HG02970 (cell line): ENCODE data around the gene SUSD4.

Experiments used
- ATAC-seq: cut with Tn5 transposase; IDR thresholded peaks from one replicate; pipeline ENCODE4 v1.9.1; 2021; ENCODE audit warnings: mild to moderate bottlenecking, moderate library complexity, moderate number of reproducible peaks; ENCODE audit not compliant: unreplicated experiment, low FRiP score

SUSD4 gene

DNA sequence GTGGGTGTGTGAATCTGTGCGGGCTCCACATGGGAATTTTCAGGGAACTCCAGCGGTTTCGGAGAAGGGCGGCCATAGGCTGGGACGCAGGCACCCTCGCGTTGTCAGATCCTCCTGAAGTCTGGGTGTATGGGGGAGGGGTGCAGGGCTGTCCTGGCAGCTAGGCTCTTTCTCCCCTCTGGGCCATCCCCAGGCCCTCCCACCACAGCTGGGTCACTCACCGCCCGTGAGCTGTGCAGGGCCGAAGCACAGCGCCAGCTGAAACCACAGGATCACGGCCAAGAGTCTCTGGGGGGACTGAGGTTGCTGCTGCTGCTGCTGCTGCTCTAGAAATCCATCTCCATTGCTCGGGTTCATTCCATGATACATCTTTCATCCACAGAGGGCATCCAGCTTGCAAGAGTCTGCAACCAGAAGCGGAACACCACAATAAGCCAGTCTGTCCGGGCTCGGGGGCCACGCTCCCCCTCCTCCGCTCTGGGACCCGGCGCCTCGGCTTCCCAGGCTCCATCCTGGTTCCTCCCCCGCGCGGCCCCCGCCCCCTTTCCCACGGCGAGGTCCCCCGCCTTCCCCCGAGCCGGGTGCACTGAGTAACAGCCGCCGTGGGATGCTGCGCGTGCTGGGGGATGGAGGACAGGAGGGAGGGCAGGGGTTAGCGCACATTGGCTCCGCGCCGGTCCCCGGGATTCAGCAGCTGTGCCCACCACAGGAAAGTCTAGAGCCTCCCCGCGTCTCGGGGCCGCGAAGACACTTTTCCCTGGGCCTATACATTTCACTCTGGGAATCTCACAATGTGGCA lies 720 bp downstream of the SUSD4 start:
- ATAC-seq: no peak

DNA sequence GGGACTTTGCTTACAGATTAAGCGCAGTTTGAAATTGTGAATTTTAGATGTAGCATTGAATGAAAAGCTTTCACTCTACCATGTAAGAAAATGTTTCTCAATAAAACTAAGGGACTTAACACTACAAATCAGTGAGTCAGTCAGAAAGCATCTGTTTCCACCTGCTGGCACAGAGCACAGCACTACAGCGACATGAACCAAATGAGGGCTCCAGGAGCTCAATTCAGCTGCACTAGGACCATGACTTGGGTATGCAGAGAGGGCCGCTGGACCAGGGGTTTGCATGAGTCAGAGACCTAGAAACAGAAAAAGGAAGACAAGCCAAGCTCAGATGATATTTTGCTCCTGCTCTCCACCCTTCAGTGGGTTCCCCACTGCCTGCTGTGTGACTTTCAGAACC lies 5.2 kb downstream of the SUSD4 start:
- ATAC-seq: no peak

DNA sequence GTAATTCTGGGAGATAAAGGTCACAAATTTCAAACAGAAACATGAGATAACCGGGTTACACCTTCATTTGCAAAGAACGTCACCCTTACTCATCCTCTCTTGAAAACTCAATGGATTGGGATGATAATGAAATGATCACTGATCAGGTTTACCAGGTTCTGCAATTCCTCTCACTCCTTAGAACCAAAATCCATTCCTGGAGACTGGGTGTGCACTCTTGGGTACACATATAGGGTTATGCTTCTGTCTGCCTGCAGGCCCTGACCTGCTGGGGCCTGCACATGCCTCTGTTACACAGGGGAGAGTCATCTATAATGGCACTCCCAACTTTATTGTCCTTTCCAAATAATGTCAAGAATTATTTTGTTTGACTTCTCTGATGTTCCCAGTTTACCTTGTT lies 8.3 kb downstream of the SUSD4 start:
- no peak for ATAC-seq

DNA sequence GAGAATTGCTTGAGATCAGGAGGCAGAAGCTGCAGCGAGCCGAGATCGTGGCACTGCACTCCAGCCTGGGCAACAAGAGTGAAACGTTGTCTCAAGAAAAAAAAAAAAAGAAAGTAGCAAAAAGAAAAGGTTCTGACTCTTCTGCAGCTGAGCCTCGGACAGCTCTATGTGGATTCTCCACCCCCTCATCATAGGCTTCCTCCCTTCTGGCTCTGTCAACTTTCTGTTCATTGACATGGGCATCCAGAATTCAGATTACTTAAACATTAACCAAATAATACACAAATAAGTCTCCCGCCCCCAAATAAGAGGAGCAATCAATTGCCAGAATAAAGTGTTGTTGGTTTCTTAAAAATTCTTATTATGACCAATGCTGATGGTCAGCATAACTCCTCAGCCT lies 10.0 kb downstream of the SUSD4 start:
- ATAC-seq: no peak

DNA sequence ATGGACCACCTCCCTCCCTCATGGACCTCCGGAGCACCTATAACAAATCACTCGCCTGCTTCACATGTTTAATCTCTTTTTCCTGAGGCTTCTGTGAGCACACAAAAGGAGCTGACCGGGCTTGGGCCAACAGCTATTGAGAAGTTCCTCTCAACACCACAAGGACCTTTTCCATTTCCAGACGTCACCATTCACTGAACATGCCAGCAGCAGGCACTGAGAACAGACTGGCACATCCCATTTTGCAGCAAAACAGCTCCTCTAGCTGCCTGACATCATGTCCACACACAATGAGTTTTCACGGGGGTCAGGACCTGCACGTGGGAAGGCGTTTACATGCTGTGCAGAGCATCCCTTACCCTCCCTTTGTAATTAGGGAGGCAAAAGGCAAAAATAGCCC lies 11.0 kb downstream of the SUSD4 start:
- no peak for ATAC-seq

DNA sequence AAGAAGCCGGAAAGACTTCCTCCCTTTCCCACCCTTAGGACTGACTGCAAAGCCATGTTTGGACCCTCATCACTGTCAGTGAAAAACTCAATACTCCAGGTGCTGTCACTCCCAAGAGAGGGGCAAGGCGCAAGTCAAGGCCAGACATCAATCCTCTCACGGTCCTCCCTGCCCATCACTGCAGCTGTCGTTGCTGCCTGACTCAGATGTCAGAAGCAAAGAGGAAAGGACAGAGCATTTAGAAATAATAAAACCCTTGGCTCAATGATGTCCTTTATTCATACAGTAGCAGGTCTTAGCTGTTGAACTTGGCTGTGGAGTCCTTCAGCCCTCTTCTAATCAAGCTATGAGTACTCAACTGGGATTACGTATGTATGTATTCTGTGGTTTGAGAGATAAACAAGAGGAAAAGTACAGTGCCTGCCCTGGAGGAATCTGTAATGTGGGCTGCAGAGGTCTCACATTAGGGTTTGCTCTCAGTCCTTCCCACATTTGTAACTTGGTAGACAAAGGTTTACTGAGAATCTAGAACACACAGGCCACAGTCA lies 13.5 kb downstream of the SUSD4 start:
- ATAC-seq: no peak

DNA sequence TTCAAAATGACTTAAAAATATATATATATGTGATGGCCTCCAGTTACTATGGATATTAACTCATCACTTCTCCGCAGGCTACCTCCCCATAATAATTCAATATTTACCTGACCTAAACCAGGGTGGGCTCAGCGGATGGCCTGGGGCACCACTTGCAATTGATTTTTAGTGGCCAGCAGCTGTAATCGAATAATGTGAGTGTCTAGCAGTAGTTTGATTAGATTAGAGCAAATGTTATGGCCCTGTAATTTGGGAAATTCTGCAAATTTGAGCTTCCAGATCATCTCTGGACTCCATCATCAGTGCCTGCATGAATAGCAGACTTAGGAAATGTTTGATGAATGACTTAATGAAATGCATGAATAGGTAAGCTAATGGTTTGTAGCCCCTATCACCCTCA lies 14.7 kb downstream of the SUSD4 start:
- no peak for ATAC-seq

DNA sequence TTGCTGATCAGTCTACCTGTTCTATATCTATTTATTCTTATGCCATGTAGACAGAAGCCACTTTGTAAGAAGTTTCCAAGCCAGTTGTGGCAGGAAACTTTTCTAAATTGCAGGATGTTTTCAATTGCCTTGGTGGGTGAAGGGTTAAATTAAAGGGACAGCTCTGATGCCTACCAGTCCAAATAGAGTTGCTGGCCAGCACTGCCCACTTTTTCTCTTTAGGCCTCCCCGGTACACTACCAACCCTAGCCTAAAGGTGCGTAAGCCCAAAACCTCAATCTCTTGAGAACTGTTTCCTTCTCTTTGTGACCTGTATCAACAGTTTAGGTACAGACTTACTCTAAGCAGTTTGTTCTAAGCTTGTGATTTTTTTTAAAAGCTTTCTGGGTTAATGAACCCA lies 15.5 kb downstream of the SUSD4 start:
- no peak for ATAC-seq

DNA sequence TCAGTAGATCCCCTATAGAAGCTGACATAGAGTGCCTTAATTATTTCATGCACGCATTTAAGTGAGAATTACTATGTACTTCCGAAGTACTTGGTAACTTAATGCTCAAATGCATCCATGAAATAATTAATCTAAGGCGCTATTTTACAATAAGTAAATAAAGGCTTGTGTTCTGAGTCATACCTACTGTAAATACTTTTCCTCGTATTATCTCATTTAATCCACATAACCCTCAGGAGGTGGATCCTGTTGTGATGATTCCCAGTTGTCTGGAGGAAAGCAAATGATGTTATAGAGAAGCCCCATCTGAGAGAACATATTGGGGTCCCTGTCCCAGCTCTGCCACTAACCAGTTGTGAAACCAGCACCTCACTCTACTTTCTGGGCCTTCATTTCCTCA lies 16.4 kb downstream of the SUSD4 start:
- no peak for ATAC-seq

DNA sequence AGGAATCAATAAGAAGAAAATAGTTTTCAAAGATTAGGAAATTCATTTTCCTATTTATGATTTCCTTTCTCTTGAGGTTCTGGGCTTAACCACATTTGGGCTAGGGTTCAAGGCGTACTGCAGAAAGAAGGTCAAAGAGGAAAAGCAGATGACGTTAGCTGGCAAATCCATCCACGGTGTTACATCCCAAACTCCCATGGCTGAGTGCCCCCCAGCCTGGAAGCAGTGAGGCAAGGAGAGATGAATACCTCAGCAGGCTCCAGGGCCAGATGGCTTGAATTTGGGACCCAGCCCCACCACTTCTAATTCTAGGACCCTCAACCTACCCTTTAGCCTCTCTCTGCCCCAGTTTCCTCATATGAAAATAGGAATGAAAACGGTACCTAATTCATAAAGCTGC lies 17.7 kb downstream of the SUSD4 start:
- no peak for ATAC-seq

DNA sequence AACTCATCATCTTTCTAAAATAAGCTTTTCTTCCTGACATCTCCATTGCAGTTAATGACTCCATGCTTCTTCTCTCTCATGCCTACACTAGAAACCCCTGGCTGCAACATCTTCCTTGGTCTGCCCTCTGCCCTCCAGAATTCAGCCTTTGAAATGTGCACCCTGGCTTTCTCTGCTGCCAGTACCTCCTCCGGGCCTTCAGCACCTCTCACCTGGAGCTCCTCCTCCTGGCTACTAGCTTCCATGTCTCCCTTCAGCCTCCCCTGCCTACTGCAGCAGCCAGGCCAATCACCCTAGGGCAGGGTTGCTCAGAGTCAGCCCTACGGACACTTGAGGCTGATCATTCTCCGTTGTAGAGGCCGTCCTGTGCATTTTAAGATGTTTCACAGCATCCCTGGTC lies 18.3 kb downstream of the SUSD4 start:
- ATAC-seq: no peak

DNA sequence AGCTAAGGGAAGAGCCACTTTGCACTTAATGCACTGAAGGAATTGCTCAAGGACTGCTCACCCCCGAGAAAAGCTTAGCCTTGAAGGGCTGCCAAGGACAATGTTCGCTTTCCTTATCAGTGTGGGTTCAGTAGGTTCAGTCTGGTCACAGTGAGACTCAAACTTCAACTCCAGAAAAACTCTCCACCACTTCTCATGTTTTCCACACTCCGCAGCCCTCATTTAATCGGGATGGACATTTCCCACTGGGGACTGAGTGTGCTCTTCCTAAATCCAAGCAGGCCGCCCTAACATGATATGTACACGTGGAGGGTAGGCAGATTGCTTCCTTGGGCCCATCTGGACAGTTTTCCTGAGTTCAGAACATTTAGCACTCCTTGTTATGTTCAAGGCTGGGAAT lies 19.5 kb downstream of the SUSD4 start:
- no peak for ATAC-seq

DNA sequence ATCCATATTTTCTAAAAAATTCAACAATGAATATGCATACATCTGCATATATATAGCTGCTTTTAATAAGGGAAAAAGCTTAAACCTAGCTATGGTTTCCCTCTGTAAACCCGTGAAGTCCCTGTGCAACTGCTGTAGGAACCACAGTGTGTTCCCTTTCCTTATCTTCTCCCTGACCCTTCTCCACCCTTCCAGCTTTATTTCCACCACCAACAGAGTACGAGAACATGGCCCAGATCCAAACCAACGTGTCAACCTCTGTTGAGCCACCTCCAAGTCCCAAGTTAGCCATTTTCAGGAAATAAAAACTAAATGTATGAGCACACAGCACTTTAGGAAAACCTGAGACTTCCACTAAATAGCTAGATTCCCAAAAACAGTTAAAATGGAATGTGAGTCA lies 20.3 kb downstream of the SUSD4 start:
- ATAC-seq: no peak

DNA sequence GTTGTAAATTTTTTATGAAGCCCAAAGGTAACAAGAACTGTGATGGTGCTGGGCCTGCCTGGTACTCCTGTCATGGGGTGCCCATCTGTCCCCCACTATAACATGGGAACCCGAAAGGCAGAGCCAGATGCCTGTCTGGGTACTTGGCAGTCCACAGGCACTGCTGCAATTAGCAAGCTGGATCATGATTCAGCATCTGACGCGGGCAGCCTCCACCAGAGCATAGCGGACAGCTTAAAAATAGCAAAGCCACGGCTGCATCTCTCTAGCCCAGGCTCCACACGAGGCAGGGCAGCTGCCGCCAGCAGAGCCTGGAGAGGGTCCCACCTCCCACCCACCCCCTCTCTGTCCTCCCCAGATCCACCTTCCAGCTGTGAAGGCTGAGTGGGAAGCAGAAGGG lies 22.9 kb downstream of the SUSD4 start:
- no peak for ATAC-seq

DNA sequence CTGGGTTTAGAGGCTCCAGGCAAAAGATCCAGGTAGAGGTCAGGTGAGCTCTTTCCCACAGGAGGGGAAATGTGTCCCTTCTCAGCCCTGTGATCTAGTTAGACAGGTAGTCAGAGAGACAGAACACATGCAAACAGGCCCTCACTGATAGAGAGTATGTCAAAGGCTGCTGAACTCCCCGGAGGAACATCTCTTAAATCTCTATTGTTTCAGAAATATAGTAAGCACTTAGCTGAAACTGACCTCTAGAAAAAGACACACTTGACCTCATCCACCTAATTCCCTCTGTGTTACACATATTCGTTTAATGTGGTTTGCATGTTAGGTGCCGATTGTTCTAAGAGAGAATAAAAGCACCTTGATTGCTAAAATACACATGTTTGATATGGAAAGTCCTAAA lies 23.3 kb downstream of the SUSD4 start:
- no peak for ATAC-seq

DNA sequence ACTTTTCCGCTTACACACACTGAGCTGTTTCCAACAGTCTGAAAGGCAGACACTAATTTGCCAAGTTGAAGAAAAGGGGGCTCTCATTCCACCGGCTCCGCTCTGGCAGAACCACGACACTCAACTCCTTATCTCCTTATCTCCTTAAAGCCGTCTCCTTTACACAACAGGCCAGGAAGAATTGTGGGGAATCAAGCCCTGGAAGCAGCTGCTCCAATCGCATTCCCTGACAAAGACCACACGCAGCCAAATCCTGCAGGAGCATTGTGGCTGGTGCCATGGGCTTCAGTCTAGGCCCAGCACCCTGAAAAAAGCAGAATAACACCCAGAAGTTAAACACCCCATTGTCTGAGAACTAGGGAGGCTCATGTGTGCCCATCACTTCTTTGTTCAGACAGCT lies 24.1 kb downstream of the SUSD4 start:
- ATAC-seq: no peak

DNA sequence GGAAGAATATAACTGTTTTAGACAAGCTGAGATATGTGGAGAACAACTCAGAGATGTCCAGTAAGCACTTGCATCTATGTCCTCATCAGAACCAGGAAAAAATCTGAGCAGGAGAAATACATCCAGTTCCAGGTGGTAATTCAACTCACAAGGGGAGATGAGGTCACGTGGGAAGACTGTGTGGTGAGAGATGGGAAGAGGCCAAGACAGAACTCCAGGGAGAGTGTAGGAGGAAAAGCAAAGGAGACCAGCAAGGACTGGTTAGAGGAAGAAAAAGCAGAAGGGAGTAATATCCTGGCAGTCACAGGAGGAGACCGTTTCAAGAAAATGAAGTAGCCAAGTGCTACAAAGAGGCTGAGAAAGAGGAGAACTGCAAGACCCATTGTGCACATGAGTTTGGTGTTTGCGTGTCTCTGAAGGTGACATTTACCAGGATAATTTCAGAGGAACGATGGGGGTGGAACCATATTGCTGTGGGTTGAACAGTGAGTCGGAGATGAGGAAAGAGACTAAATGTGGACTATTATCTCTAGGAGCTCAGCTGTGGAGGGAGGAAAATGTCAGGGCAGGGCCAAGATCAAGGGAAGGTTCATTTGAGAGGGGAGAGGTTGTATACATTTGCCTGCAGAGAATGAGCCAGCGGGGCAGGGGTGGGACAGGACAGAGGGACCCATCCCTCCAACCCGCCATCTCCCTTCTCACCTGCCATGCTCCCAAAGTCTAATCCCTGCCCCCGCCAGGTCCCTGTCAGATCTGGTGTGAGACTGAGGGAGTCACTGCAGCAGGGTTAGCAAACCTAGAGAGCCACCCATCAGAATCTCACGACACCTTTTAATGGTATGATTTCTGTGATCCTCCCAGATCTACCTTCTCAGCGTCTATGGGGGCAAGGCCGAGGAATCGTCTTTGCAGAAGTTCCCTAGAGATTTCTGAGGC lies 24.9 kb downstream of the SUSD4 start:
- no peak for ATAC-seq

DNA sequence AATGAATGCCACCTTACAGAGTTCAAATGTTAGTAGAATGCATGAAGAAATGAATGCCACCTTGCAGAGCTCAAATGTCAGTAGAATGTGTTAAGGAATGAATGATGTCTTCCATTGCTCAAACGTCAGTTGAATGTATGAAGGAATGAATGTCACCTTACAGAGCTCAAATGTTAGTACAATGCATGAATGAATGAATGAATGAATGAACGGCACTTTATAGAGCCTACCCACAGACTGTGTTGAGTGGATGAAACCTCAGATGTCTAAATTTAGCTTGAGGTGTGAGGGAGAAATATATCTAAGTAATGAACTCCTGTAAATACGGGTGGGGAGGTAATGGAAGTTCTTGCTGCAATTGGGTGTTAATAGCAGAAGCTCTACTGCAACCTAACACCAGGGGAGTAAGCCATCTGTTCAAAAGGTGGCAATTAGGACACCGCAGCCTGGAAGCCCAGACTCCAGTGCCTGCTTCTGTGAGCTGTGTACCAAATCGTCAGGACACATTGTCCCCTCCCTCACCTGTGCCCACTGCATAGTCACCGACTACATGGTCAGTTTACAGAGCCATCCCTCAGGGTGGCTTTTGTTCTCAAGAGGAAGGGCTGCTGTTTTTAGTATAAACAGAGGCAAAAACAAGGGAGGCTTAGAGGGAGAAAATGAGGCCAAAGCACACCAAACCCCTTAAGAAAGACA lies 26.7 kb downstream of the SUSD4 start:
- ATAC-seq: no peak

DNA sequence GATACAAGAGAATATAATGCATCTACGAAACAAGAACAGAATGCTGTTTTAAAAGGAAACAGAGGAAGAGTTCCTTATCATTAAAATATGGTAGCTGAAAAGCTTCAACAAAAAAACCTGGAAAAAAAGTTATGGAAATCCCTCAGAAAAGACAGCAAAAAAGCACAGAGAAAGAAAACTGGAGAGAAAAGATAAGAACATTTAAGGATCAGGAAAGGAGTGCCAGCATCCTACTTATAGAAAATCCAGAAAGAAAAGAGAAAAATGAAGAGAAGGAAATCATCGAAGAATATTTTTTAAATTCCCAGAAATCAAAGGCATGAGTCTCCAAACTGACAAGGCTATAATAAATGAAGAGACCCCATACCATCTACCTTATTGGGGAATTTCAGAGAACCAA lies 29.8 kb downstream of the SUSD4 start:
- no peak for ATAC-seq

DNA sequence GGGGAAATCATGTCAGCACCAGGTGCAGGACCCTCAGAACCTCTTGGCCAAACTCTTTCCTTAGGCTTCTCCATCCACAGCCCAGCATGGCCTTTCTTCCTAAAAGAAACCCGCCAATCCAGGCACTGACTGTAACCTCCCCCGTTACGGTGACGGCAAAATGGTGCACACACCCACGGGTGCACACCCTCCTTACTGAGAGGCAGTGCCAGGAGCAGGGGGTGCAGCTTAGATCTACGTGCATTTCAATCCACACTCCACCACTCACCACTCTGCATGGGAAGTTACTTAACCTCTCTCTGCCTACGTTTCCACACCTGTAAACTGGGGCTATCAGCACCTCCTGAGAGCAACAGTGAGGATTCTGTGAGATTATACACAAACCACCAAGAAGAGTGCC lies 31.0 kb downstream of the SUSD4 start:
- no peak for ATAC-seq

DNA sequence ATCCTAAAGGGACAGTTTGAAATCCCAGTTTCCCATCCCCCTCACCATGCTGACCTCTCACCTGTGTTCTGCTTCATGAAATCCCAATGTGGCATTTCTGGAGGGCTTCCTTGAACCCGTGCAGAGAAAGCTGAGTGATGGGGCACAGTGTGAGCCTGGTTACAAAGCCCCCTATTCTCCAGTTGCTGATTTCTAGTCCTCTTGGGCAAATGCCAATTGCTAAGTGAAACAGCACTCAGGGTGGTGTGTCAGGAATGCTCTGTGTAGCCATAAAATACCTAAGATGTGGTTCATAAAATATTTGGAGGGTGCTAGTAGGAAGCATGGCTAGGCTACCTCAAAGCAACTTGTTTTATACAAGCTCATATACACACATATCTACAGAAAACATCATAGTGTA lies 32.0 kb downstream of the SUSD4 start:
- ATAC-seq: no peak
